NCI-H82 (cell line): ENCODE measurements around the gene NPAS2.

Experiments used
- DNase-seq: peaks from one replicate; lab custom pipeline; 2025; lab: John Stamatoyannopoulos, UW

NPAS2 gene

DNA sequence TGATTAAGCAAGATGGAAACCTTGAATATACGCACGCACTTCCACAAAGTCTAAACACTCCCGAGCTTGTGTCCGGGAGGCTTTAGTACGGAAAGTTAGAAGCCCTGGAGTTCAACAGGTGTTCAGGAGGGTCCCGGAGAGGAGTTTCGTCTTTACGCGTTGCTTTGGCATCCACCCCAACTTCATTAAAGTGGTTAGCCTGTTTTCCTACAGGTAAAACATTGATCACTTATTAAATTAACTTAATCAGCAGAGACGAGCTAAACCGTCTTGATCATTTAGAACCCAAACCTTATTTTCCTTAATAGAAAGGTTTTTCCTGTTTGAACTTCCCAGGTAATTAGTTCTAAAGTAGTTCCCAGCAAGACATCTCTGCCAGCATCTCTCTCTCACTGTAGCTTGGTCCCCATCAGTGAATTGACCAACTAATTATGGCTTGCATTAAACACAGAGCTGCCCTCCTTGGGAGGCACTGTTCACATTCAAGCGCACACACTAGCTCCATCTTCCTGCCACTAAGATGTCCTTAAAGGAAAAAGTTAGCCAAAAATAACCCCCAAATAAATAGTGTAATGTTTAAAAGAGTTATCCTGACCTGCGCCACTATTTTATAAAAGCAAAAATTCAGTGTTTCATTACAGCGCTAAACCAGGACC is 1.4 kb downstream of the NPAS2 start:
- no peak for DNase-seq

DNA sequence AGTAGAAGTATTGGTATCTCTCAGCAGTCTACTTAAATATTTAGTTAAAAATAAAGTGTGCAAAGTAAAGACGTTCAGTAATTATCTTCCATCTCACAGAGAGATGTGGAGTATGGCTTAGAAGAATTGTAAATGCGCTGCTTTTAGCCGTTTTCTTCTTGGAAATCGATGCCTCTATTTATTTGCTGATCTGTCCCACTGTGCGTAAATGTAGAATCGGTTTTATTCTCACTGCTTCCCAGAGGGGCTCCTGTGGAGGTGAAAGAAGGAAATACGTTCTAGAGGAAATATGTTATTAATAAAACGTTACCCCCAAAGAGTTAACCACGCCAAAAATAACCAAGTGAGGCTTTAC is 1.9 kb downstream of the NPAS2 start:
- no peak for DNase-seq

DNA sequence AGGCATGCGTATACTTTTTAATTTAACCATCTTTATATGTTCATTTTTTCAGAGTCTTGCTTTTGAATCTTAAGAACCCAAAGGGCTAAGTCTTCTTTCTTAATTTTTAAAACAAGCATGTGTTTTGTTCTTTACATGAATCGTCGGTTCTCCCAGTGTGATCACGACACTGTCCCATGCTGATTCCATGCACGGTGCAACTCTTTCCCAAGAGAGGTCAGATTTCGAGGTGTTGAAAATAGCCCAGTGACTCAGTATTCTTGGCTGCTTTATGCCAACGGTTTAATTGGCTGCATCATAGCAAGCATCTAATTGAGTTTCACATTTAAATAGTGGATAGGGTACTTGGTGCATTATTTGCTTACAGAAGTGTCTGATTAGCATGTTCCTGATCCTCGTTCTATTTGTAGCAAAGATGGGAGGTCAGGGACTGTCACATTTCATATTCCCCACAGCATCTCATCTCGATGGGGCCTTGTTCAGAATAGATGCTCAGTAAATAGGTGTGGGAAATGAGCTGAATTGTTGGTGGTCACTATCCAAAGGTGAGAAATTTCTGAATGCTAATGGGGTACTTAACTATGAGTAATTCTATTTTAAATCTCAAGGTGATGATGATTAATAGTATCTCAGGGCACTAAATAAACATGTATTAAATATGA is 2.8 kb downstream of the NPAS2 start:
- no peak for DNase-seq

DNA sequence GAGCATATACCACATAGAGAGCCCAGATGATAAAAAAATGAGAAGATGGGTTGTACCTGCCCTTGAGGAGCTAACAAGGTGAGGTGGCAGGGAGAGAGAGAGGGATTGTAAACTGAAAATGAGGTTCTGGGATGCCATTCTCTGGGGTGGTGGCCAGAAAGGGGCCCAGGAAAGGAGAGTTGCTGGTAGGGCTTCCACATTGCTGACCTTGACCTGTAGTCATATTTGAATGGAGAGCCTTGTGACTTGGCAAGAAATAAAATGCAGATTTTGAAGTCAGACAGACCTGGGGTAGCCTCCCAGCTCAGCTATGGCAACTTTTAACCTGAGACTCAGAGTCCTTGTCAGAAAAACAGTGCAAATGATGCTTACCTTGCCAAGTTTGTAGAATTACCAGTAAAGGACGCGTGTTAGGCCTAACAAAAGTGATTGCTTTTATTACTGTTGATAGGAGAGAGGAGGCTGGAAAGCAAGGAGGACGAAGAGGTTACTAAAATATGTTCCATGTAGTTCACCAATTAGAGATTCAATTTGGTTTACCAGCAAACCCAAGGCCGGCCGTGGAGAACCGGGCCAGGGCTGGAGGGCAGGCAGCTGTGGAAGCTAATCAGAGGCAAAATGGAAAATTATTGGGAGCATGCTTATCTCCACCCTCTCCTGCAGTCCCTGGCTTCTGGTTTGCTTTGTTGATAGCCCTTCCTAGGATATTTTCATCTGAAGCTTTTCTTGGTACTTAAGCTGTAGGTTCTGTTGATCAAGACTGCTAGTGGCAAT is 3.9 kb downstream of the NPAS2 start:
- DNase-seq = no peak

DNA sequence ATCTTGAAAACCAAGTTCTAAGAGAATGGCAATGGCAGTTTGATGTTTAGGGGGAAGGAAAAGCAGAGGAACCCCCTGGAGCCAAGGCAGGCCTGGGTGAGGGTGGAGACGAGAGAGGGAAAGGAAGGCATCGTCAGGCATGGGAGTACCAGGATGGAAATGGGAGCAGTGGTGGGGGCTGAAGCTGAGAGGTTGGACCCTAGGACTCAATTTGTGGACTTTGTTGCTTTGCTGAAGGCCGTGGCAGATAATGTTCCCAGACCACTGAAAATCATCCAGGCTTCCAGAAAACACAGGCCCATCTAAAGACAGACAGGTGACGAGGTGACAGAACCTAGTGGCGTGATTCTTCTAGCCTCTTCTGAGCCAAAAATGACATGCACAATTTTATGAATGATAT is 4.9 kb downstream of the NPAS2 start:
- DNase-seq = no peak

DNA sequence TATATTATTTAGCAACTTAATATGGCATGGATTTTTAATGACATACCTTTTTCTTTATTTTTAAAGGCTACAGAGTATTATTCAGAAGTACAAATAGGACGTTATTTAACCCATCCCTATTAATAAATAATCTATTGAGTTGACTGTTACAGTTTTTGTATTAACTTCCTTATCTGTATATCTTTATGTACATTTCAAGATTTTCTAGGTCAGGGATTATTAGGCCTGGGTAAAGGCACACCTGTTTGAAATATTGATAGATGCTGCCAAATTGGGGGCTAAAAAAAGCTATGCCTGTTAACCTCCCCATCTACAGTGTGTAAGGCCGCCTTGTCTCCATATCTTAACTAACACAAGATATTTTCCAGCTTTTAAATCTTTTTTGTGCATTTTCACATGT is 6.6 kb downstream of the NPAS2 start:
- no peak for DNase-seq

DNA sequence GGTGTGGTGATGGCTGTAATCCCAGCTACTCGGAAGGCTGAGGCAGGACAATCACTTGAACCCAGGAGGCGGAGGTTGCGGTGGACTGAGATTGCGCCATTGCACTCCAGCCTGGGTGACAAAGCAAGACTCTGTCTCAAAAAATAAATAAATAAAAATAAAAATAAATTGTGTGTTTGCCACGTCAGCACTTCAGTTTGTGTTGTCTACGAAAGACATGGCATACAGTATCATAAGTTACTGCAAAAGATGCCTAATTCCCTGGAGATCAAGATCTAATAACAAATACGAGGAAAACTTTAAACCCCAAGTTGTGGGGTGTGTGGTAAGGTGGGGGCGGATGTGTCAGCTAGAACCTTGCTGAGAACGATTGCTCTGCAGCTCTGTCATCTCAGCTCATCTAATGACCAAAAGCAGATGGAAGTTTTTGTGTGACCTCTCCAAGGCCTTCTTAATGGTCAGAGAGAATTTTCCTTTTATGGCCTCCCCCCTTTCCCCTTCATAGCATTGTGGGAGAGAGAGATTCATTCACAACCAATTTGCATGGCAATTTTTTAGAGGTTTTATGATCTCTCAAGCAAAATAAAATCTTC is 11.3 kb downstream of the NPAS2 start:
- no peak for DNase-seq

DNA sequence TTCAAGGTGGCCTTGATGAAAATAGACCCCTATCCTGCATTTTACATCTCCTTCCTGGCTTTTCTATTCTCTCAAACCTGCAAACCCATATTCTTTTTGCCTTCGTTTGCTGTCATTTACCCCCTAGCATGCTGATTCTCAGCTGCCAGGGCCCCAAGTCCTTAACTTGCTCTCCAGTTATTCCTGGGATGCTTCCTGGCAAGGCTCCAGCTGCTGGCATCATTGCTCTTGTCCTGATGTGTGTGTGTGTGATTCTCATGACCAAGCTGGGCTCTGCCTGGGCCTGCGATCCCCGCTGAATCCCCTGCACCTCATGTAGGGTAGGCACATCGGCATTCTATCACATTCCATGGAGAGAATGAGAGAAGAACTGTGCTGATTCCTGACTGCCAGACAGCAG is 11.9 kb downstream of the NPAS2 start:
- no peak for DNase-seq

DNA sequence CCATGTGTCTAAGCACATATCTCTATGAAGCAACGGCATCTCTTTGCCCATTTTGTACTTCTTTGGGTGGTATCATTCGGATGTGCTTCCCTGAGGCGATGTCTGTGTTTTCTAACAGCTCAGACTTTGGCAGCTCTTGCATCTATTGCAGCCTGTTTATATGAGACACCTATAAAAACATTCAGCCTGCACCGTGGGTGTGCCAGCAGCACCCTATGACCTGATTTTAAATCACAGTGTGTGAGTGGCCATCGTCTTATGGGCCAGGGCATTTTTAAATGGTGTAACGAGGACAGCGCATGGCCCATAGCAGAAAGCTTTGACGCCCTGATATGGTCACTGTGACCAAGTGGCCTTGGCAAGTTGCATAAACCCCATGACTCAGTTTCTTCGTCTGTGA is 12.9 kb downstream of the NPAS2 start:
- DNase-seq = no peak

DNA sequence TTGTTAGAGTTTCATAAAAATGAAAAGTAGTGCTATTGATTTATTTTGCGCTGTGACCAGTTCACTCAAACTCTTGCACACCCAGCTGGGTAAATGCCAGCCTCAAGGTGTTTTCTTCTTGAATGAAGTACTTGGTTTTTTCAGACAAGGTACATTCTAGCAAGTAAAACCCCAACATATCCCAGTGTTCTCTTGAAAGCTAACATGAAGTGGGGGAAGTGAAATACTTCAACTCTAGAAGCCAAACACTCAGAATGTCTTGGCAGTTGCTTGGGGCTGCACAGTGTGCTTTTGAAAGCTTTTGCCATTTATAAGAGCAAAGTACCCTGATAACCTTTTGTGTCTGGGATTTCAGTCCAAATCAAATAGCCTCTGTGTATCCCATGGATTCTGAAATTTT is 13.4 kb downstream of the NPAS2 start:
- no peak for DNase-seq

DNA sequence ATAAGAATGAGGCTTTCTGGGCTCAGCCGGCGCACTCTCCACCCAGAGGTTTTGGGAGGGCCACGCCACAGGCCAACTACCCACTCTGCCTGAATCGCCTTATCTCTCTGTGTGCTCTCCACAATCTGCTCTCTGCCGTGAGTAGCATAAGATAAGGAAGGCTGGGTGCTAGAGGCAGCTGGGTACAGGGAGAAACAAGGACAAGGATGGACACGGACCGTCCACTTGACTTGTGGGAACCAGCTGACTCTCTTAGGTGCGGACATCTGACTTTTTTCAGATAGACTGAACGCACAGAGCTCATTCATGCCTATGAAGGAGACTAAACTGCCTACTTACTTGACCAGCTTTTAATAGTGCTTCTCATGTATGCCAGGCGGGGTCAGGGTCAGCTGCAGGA is 14.3 kb downstream of the NPAS2 start:
- DNase-seq = no peak

DNA sequence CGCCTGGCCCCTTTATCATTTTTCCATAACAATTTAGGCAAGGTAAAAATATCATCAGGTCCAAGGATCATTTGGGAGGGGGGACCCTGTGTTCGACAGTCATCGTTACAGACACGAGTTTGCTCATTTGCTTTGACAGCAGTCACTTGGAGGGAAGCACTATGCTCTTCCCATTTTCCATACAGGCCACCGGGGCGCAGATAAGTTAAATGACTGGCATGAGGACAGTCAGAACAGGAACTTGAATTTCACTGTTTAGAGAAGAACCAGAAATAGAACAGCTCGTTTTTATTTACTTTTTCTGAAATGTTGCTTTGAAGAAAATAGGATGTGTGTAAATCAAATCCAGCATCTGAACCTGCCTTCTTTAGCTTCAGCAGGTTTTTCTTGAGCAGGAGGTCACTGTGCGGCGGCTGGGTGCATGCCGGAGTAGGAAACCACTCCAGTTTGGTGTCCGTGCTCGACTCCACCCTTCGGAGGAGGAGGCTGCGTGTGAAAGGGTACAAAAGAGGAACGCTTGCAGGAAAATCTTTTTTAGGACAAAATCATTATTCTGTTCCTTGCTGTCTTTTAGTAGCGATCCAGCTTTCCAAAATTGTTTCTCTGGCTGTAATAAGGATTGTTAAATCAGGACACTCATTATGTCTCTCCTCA is 15.2 kb downstream of the NPAS2 start:
- DNase-seq = no peak

DNA sequence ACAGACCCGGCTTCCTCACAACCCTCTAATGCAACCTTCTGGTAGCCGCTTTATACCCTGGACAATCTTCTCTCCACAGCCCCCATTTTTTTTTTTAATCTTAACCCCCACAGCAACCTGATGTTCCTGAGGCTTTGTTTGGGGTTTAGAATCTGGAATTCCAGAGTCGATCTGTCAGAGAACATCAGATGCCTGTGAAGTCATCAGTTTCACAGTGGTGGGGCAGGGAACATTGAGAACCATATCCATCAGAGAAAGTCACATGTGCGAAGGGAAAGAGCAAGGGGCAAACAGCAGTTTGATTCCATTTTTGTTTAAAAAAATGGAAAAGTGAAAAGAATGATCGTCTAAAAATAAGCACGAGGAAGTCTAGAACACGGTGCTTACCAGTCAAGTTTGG is 20.6 kb downstream of the NPAS2 start:
- no peak for DNase-seq

DNA sequence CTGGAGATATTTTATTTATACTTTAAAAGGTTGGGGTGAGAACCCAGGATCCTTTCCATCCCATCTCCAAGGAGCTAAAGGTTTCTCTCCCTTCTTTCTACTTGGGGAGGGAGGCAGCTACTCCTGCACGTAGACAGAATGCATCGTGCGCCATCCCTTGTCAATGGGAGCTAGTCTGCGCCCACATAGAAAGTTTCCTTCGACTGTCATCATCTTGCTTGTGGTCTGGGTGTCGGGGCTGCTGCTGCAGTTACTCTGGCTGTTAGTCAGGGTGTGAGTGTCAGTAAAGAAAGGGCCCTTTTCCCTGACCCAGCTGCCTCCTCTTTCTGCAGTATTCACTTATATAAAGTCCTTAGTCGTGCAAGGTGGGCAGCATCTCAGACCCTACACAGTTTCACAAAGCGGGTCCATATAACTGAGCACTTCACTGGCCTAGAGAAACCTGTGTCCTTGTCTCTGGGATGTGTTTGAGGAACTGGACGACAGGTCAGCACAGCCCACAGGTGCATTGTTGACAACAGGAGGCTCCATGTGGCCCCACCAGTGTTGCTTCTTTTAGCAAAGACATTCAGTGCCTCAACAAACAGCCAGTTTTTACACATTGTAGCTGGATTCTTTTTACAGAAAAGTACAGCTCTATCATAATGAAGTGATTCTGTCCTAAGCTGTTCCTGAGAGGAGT is 22.4 kb downstream of the NPAS2 start:
- no peak for DNase-seq

DNA sequence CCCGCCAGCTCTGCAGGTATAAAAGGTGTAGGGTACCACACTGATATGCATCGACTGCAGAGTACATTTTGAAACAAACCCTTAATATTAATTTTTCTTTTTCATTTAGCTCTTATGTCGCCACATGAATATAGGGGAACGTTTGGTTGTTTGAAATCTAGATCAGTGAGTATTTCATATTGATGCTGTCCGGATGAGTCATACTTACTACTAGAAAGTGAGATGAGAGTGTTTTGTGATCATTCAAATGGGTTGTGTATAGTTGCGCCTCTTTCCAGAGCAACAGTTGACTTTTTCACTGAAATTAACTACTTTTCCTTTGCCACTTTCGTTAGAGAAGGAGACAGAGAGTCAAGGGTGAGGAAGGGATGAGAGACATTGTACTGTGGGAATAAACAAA is 24.6 kb downstream of the NPAS2 start:
- no peak for DNase-seq

DNA sequence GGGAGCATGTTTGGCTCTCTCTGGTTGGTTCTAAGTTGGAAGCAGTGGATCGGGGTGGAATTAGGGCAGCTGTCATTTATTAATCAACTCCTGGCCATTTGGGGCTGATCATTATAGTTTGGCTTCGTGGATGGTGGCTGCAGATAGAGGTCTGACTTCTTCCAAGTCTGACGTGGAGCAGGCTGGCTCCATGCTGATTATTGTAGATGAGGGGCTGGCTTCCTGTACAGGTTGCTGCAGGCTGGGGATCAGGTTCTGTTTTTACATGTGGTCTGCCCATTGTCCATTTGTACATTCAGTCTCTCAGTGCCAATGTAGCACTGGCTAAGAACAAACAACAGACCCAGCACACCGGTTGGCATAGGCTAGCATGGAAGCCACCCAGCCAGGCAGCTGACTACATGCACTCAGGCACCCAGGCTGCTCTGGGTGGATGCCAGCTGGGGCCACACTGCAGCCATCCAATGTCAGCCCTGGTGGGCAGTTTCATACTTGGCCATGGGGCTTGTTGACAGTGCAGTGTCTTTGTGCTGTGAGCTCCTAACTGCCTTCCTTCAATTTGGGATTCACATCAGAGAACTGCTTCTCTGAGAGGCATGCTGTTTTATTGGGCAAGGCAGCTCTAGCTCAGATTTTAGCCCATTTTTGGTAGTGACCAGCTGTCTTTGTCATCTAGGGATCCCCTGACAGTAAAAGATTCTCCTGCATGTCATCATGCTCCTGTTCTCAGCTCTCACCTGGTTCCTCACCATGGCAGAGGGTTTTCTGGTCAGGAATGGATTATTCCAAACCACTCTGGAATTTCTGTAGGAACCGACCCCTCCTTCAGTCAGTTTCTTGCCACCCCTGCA is 25.4 kb downstream of the NPAS2 start:
- no peak for DNase-seq

DNA sequence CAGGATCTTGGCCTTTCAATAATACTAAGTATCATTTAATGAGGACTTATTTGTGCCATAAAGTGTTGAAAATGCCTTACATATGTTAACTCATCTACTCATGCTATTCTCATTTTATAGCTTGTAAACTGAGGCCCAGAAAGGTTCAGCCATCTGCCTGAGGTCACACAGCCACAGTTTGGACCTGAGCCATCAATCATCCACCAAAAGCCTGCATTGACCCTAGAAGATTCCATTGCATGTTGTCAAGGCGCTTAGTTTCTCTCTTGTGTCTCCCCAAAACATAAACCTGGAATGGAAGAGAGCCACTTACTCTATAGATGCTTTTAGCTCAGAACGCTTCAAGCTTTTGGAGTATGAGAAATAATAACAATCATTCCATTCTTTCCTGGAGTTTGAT is 26.8 kb downstream of the NPAS2 start:
- DNase-seq = no peak

DNA sequence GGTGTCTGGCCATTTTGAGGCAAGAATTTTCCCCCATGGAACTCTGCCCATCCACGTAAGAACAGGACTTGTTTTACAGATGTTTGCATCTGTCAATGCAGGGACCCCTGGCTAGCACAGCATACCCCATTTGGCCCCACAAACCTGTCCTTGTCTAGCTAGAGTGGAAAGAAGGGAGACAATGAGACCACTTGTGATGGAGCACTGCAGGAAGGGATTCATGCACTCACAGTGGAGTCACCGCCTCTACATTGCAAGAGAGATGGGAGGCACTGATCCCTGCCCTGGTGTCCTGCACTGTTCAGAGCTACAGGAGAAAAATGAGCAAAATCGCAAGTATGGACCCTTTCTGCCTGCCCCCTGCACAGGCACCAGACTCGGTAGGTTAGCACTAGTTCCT is 32.5 kb downstream of the NPAS2 start:
- no peak for DNase-seq

DNA sequence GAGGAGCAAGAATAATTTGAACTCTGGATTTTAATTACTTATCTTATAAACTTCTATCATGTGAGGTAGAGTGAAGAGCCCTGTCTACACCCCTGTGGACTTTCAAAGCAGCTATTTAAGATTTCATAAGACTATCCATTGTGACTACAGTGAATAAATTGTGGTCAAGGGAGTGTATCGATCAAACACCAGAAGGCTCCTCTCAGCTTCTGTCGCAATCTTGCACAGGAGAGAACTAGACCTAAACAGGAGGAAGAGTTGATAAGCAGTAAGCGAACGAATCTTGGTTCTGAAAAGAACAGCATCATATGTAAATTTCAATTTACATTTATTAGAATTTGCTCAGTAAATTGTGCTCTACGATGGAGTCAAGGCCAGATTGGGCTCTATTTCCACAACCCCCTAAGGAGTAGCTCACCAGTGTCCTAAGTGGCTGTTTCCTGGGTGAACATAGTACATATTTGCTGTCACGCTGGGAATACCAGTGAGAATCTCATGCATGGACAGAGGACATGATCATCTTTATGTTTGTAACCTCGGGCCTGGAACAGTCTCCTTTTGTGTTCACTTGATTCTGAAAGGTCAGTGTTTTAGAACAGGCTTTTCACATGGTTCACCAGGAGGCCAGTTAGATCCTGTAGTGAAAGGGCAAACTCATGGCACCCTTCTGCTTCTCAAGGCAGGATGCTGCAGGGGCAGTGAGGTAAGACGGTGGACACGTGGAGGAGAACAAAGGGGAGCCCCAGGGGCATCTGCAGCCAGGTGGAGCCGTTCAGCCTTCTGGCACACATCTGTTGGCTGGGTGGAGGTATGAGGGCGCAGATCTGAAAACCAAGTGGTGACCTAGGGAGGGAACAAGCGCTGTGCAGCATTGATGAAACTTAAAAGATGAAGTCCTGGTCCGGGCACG is 33.3 kb downstream of the NPAS2 start:
- no peak for DNase-seq
